NCI-H510A (cell line): Measurements from ENCODE around the gene TNRC6A.
"Not testable (repeated sequence)": the region's sequence is repeated elsewhere in the genome, so short reads cannot be mapped to it uniquely, and the experiment has no call there.

Experiments used
- DNase-seq: peaks from one replicate; lab custom pipeline; 2025; lab: John Stamatoyannopoulos, UW

The TNRC6A gene

GRCh38 chr16:24758373-24758772 is 28.9 kb downstream of the TNRC6A start:
- DNase-seq, result no peak

- no peak for DNase-seq
Measured at GRCh38 chr16:24759006-24759405, 29.6 kb downstream of the TNRC6A start.

GRCh38 chr16:24761526-24761925 is 32.1 kb downstream of the TNRC6A start:
- DNase-seq, result no peak

- DNase-seq, result no peak
Measured at GRCh38 chr16:24764916-24765315, 35.5 kb downstream of the TNRC6A start.

- DNase-seq, result no peak
Measured at GRCh38 chr16:24766057-24766456, 36.6 kb downstream of the TNRC6A start.

- DNase-seq, result no peak
Measured at GRCh38 chr16:24769806-24770205, 40.4 kb downstream of the TNRC6A start.

- no peak for DNase-seq
Measured at GRCh38 chr16:24771132-24771778, 41.8 kb downstream of the TNRC6A start.

- no peak for DNase-seq
Measured at GRCh38 chr16:24771779-24772157, 42.3 kb downstream of the TNRC6A start.

- DNase-seq, result no peak
Measured at GRCh38 chr16:24773771-24774427, 44.4 kb downstream of the TNRC6A start.

GRCh38 chr16:24774510-24774909 is 45.1 kb downstream of the TNRC6A start:
- DNase-seq, result no peak

- no peak for DNase-seq
Measured at GRCh38 chr16:24775455-24775854, 46.0 kb downstream of the TNRC6A start.

- DNase-seq, result no peak
Measured at GRCh38 chr16:24776501-24777220, 47.2 kb downstream of the TNRC6A start.

GRCh38 chr16:24778671-24779070 is 49.2 kb downstream of the TNRC6A start:
- DNase-seq, result no peak

GRCh38 chr16:24781256-24781655 is 51.8 kb downstream of the TNRC6A start:
- no peak for DNase-seq

- DNase-seq, result no peak
Measured at GRCh38 chr16:24784121-24784520, 54.7 kb downstream of the TNRC6A start.

GRCh38 chr16:24789881-24790280 is 60.4 kb downstream of the TNRC6A start:
- DNase-seq, result no peak

- no peak for DNase-seq
Measured at GRCh38 chr16:24800586-24800985, 71.1 kb downstream of the TNRC6A start.

GRCh38 chr16:24801761-24802302 is 72.4 kb downstream of the TNRC6A start:
- DNase-seq, result no peak

GRCh38 chr16:24805484-24805883 is 76.0 kb downstream of the TNRC6A start:
- DNase-seq, result no peak

- no peak for DNase-seq
Measured at GRCh38 chr16:24807301-24807700, 77.8 kb downstream of the TNRC6A start.

- no peak for DNase-seq
Measured at GRCh38 chr16:24810951-24811843, 81.7 kb downstream of the TNRC6A start.

- DNase-seq, result not testable (repeated sequence)
Measured at GRCh38 chr16:24812813-24813212, 83.4 kb downstream of the TNRC6A start.
